HCT116 (cell line): ENCODE measurements around the gene RCAN2. TPM values are rescaled to one million over a fixed set of nuclear protein-coding genes. Genes with fewer than 3 reads are reported as not detected.

Experiments
- ATAC-seq: fragments of 200-7000 bp; cut with Tn5 transposase; 2 replicates; pipeline ENCODE4 v1.9.1; 2020; ENCODE audit warnings: mild to moderate bottlenecking, moderate library complexity
- BruUV-seq: library from RNA; stranded (reverse); fragments of 400-500 nt; replicated peaks from 2 replicates; lab custom pipeline; 2021; lab: Mats Ljungman, UMichigan
- CTCF ChIA-PET: fragments of 300-600 bp; sonication (Branson Sonifier 250); formaldehyde crosslinking; loops from one replicate; lab custom pipeline; 2021; ENCODE audit warnings: antibody characterized with exemption; lab: Charles Lee
- POLR2A ChIA-PET: fragments of 300-600, 350-600 bp; sonication (Branson Sonifier 250); formaldehyde crosslinking; loops from one replicate; lab custom pipeline; 2021; ENCODE audit warnings: antibody characterized with exemption; lab: Charles Lee
- RAD21 ChIA-PET, 2 experiments: fragments of 300-600 bp; sonication (Branson Sonifier 250); formaldehyde crosslinking; loops; one replicate each; lab custom pipeline; 2023; ENCODE audit warnings: low total read pairs in 2 of 2; ENCODE audit not compliant: uncharacterized antibody in 2 of 2, unreplicated experiment in 2 of 2, low non-redundant PET in 1 of 2; lab: Charles Lee
- DNase-seq: peaks from one replicate; pipeline ENCODE4 v3.0.0-alpha.2; 2010; ENCODE audit warnings: low read depth, low spot score
- H2AFZ ChIP-seq: fragments of 200-600 bp; shearing (Covaris generic), sonication (generic); 2 replicates; pipeline ENCODE4 v1.6.1; 2017; ENCODE audit warnings: low read depth, mixed run types, mixed read lengths, antibody characterized with exemption, low read length; ENCODE audit not compliant: poor library complexity, severe bottlenecking
- H3K27ac ChIP-seq: 2 replicates; pipeline ENCODE4 v1.5.1; 2012; ENCODE audit warnings: low read depth, low read length
- H3K27me3 ChIP-seq: fragments of 200-600 bp; sonication (generic); 2 replicates; pipeline ENCODE4 v1.6.1; 2016; ENCODE audit warnings: mixed run types, low read length, mixed read lengths; ENCODE audit not compliant: insufficient read depth
- H3K36me3 ChIP-seq, 2 experiments: fragments of 200-500 bp in 1 of 2; fragments of 200-600 bp in 1 of 2; sonication (Bioruptor generic) in 1 of 2; sonication (generic) in 1 of 2; 2 replicates each; pipeline versions ENCODE4 v1.5.1 to v1.6.1; 2014 to 2016; ENCODE audit warnings: low read length in 2 of 2, inconsistent platforms in 1 of 2, mixed read lengths in 1 of 2, mixed run types in 1 of 2; ENCODE audit not compliant: insufficient read depth in 2 of 2, control insufficient read depth in 1 of 2
- H3K4me1 ChIP-seq, 2 experiments: fragments of 200-600 bp in 1 of 2; sonication (generic) in 1 of 2; 2 replicates each; pipeline versions ENCODE4 v1.5.1 to v1.6.1; 2012 to 2017; ENCODE audit warnings: low read length in 2 of 2, inconsistent platforms in 1 of 2, mild to moderate bottlenecking in 1 of 2, mixed read lengths in 1 of 2, mixed run types in 1 of 2, moderate library complexity in 1 of 2; ENCODE audit not compliant: insufficient read depth in 2 of 2, control insufficient read depth in 1 of 2
- H3K4me2 ChIP-seq: fragments of 200-600 bp; sonication (generic); 2 replicates; pipeline ENCODE4 v1.6.1; 2017; ENCODE audit warnings: mixed run types, low read length, mixed read lengths
- H3K4me3 ChIP-seq, 2 experiments: fragments of 200-600 bp in 1 of 2; sonication (generic) in 1 of 2; replicated peaks in 1 of 2; 2 replicates each; pipeline ENCODE4 v1.5.1; 2011 to 2016; ENCODE audit warnings: low read length in 2 of 2, control low read depth in 1 of 2, low read depth in 1 of 2, mild to moderate bottlenecking in 1 of 2, mixed read lengths in 1 of 2, mixed run types in 1 of 2
- H3K79me2 ChIP-seq: fragments of 200-600 bp; sonication (generic); 2 replicates; pipeline ENCODE4 v1.6.1; 2017; ENCODE audit warnings: mild to moderate bottlenecking, mixed run types, low read length, moderate library complexity, mixed read lengths; ENCODE audit not compliant: insufficient read depth
- H3K9ac ChIP-seq: fragments of 200-600 bp; sonication (generic); 2 replicates; pipeline ENCODE4 v1.6.1; 2016; ENCODE audit warnings: low read length, mixed read lengths
- H3K9me2 ChIP-seq: fragments of 200-600 bp; sonication (generic), shearing (Covaris generic); 2 replicates; pipeline ENCODE4 v1.6.1; 2017; ENCODE audit warnings: mixed run types, mild to moderate bottlenecking, moderate library complexity; ENCODE audit not compliant: insufficient read depth
- H3K9me3 ChIP-seq, 2 experiments: fragments of 200-500 bp in 1 of 2; fragments of 200-600 bp in 1 of 2; sonication (Bioruptor generic) in 1 of 2; sonication (generic) in 1 of 2; 2 replicates each; pipeline ENCODE4 v1.6.1; 2014 to 2017; ENCODE audit warnings: low read length in 2 of 2, mixed read lengths in 2 of 2, inconsistent platforms in 1 of 2, low read depth in 1 of 2, mild to moderate bottlenecking in 1 of 2, mixed run types in 1 of 2, moderate library complexity in 1 of 2; ENCODE audit not compliant: control insufficient read depth in 1 of 2, insufficient read depth in 1 of 2
- H4K20me1 ChIP-seq: fragments of 200-600 bp; sonication (generic), shearing (Covaris generic); 2 replicates; pipeline ENCODE4 v1.6.1; 2017; ENCODE audit warnings: mixed run types, mild to moderate bottlenecking, moderate library complexity; ENCODE audit not compliant: insufficient read depth
- CTCF ChIP-seq, 3 experiments: fragments of 200-600 bp in 1 of 3; sonication (generic) in 1 of 3; IDR thresholded peaks in 2 of 3; conservative IDR thresholded peaks in 1 of 3; 2 replicates each; pipeline ENCODE4 v1.5.1; 2012 to 2017; ENCODE audit warnings: low read depth in 2 of 3, low read length in 2 of 3, antibody characterized with exemption in 1 of 3, borderline replicate concordance in 1 of 3, control low read depth in 1 of 3, mild to moderate bottlenecking in 1 of 3, mixed read lengths in 1 of 3, mixed run types in 1 of 3, moderate library complexity in 1 of 3; ENCODE audit not compliant: insufficient read depth in 1 of 3
- FOSL1 ChIP-seq: IDR thresholded peaks from 2 replicates; pipeline ENCODE4 v1.6.1; 2012; ENCODE audit warnings: low read depth
- POLR2AphosphoS5 ChIP-seq: IDR thresholded peaks from 2 replicates; pipeline ENCODE4 v1.6.1; 2011; ENCODE audit warnings: mild to moderate bottlenecking, low read depth, low read length, moderate library complexity
- RAD21 ChIP-seq: IDR thresholded peaks from 2 replicates; pipeline ENCODE4 v1.6.1; 2012; ENCODE audit warnings: low read depth, mild to moderate bottlenecking
- SIN3A ChIP-seq: IDR thresholded peaks from 2 replicates; pipeline ENCODE4 v1.6.1; 2012; ENCODE audit warnings: low read depth
- TCF7L2 ChIP-seq: IDR thresholded peaks from 2 replicates; pipeline ENCODE4 v1.7.0; 2011; ENCODE audit warnings: borderline replicate concordance, inconsistent platforms; ENCODE audit not compliant: insufficient read depth, insufficient read length; ENCODE audit errors: extremely low read depth
- YY1 ChIP-seq: IDR thresholded peaks from 2 replicates; pipeline ENCODE4 v1.6.1; 2011; ENCODE audit warnings: low read length, low read depth, moderate library complexity, mild to moderate bottlenecking; ENCODE audit not compliant: insufficient replicate concordance; ENCODE audit errors: extremely low read depth
- ZFX ChIP-seq: fragments of 450-650 bp; IDR thresholded peaks from 2 replicates; pipeline ENCODE4 v1.6.1; 2017
- ZNF274 ChIP-seq: fragments of 200-500 bp; sonication (Bioruptor generic); IDR thresholded peaks from 2 replicates; pipeline ENCODE4 v1.6.1; 2014; ENCODE audit warnings: mild to moderate bottlenecking, low read depth, low read length, inconsistent platforms
- intact Hi-C: fragments of 100-400 bp; cut with micrococcal nuclease; formaldehyde crosslinking; loops from 2 replicates; pipeline ENCODE4 v1.10.0; 2022
- total RNA-seq: library from RNA; stranded (reverse); gene quantifications from one replicate; pipeline ENCODE4 v1.2.1, GENCODE V29; 2021; ENCODE audit not compliant: unreplicated experiment
- TF ChIP-seq, protein P1 (sequence below): IDR thresholded peaks from 2 replicates; pipeline ENCODE4 v1.6.1; 2012

The RCAN2 gene
- total RNA-seq, 1 experiment from 2014 or later, result 0.57 TPM

GRCh38 chr6:46265373-46265772 lies 225.9 kb downstream of the RCAN2 start:
- DNase-seq, result no peak
- H3K9me2 ChIP-seq, result no peaks in the 10 kb centered on the region
- intact Hi-C loops, result no loop called here
- no peaks in the 10 kb centered on the region for H4K20me1 ChIP-seq
- no peak for ATAC-seq
- no peaks in the 10 kb centered on the region for H3K79me2 ChIP-seq
- no peak overlapping the region for H2AFZ ChIP-seq
- no peak overlapping the region for H3K27ac ChIP-seq
- ChIA-PET RAD21 (no interaction called here), POLR2A (no interaction called here), CTCF (no interaction called here)
- no peaks in the 10 kb centered on the region for H3K36me3 ChIP-seq
- H3K4me1 ChIP-seq, result no peaks in the 10 kb centered on the region
- H3K9ac ChIP-seq, result no peak overlapping the region
- no peaks in the 10 kb centered on the region for H3K9me3 ChIP-seq
- no peaks in the 10 kb centered on the region for H3K27me3 ChIP-seq
- no peak overlapping the region for H3K4me2 ChIP-seq
- H3K4me3 ChIP-seq, result no peak overlapping the region
- BruUV-seq, result no TSS peak
- TF ChIP-seq TCF7L2, result no peak
- TF ChIP-seq, protein P1, sequence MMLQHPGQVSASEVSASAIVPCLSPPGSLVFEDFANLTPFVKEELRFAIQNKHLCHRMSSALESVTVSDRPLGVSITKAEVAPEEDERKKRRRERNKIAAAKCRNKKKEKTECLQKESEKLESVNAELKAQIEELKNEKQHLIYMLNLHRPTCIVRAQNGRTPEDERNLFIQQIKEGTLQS, result no peak
- TF ChIP-seq YY1, result no peak
- no peak for TF ChIP-seq RAD21
- TF ChIP-seq SIN3A, result no peak
- TF ChIP-seq POLR2AphosphoS5, result no peak
- TF ChIP-seq FOSL1, result no peak
- TF ChIP-seq ZFX, result no peak
- no peak for TF ChIP-seq ZNF274
- TF ChIP-seq CTCF (IDR thresholded peaks at IDR 0.05 in 2 of 3, conservative IDR thresholded peaks at IDR 0.05 in 1 of 3; ENCODE audit: borderline replicate concordance in 1 of 3, insufficient read depth in 1 of 3, low read depth in 2 of 3, low read length in 2 of 3), result no peak
- TF ChIP-seq, all 23 proteins: peak for 0
